HG03175 (cell line): ENCODE results near the gene NFKB2.

Source experiments
- ATAC-seq: cut with Tn5 transposase; IDR thresholded peaks from one replicate; pipeline ENCODE4 v1.9.1; 2021; ENCODE audit warnings: mild to moderate bottlenecking, moderate library complexity; ENCODE audit not compliant: unreplicated experiment

The NFKB2 gene

DNA sequence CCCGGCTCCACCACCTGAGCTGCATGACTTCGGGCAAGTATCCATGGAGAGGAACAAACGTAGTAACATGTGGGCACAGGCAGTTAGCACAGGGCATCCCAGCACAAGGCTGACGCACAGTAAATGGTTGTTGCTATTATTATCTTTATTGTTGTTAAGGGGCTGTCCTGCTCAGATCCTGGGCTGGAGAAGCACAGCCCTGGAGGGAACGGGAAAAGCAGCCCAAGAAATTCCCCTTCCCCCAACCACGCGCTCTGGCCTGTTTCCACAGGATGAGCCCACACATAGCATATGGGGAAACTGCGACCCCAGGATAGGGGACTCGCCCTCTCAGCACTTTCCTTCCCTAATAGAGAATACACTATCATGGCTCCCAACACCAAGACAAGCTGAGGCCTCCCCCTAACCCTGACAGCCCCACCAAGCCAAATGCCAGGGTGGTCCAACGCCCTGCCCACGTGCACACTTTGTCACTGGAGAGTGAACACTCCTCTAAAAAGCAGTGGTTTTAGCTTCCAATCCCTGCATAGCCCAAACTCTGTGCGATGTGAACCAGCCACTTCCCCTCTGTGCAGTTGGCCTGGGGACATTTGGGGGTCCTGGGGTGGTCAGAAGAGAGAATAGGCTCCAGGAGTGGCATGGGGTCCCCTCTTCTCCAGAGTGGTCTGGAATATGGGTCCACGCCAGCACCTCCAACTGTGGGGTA, 12.1 kb downstream of the NFKB2 start:
- ATAC-seq: no peak

GRCh38 chr10:102408131-102408727, 12.7 kb downstream of the NFKB2 start:
- ATAC-seq: no peak

DNA sequence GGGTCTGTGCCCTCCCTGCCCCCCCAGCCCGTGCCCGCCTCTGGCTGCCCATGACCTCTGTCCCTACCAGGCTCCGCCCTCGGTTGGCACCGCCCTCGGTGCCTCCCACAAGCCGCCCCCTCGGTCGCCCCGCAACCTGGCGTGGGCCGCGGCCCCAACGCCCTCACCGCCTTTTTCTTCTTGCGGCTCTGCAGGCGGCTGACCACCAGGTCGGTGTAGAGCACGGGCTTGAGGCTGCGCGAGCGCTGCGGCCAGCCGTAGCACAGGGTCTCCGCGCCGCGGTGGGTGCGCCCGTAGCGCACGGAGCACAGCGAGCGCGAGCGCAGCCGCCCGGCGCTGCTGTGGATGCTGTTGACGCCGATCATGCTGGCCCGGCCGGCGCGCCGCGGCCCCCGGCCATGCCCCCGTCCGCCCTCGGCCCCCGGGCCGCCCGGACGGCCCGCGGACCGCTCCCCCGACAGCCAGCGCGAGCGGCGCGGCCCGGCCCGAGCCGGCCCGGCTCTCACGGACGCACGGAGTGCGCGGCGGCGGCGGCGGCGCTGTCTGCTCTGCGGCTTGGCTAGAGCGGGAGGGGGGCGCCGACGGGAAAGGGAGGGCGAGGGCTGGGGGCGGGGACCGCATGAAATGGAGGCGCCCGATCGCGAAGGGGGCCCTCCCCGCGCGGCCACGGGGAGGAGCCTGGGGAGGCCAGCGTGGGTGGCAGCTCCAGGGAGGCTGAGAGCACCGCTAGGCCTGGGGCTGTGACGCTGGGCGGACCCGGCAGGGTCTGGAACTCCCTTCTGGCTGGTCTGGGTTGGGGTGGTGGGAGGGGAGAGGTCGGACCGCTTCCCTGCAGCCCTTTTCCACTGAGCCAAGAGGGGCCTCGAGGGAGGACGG, 13.5 kb downstream of the NFKB2 start:
- no peak for ATAC-seq

GRCh38 chr10:102409604-102410428, 14.3 kb downstream of the NFKB2 start:
- no peak for ATAC-seq

DNA sequence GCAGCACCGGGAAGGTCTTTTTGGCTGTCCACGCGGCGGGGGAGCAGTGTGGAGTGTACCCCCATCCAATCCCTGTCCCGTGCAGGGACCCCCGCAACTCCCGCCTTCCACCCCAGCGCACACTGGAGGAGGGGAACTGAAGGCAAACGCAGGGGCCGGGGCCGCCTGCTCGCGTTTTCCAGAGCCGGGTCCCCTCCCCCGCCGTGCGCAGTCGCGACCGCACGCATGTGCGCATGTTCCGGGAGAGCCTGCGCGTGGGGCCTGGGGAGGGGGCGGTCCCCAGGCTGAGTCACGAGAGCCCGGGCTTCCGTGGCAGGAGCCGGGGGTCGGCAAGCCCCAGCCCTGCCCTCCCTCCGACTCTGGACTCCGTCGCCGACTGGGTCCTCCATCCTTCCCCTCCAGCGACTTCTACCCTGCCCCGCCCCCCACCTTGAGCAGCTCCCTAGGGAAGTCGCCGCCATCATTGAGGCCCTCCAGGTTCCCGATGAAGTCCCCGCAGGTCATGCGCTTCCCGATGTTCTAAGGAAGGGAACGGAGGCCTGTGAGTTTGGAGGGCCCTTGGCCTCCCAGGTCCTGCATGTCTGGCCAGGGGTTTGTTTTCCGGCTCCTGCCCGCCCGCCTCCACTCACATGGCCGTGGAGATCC, 15.0 kb downstream of the NFKB2 start:
- ATAC-seq: no peak

DNA sequence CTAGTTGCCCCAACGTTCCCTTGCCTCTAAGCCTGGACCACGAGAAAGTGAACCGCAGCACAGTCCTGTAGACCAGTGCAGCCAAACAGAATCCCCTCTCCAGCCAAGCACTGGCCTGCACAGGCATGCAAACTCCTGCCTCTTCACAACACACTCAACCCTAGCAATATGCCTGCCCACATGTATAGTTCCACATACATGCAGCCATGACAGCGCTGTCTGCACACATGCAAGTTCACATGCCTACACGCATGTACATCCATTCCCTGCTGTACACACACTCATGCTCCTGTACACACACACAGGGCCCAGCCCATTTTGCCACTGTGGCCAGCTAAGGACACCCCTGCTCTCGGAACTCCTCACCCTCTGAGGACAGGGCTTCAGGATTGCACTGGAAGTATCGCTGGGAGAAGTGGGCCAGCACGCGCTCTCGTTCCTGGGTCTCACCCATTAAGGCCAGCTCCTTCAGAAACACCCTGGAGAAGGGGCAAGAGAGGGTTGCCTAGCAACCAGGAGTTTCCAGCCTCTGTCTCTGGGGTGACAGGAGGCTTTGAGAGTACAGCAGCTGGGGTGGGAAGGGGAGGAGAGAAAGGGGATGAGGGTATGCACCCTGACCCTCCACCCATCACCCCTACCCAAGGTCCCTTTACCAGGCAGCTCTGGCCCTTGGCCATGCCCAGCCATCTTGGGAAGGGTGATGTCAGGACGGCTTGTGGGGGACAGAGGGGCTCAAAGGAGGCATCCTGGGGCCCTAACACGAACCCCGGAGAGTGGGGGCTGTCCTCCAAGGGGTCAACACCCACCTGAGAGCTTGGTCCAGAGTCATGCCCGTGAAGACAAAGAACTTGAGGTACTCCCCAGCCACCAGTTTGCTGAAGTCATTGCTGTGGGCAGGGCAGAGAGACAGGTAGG, 16.1 kb downstream of the NFKB2 start:
- no peak for ATAC-seq

DNA sequence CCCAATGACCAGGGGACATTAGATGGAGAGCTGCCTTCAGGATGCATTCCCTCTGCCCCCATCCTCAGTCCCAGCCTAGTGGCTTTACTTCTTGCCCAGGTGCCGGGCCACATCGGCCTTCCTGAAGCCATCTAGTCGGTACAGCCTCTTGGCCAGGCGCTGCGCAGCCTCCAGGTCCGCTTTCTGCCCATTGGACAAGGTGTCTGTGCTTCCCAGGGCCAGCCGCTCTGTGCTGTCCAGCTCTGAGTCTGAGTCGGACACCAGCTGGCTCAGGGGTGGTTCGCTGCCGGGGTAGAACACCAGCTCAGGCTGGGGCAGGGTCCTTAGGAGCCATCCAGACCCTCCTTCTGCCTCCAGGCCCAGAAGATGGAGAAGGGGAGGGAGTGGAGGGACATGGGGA, 16.8 kb downstream of the NFKB2 start:
- no peak for ATAC-seq

- ATAC-seq: no peak
Observed at GRCh38 chr10:102413053-102413705, 17.7 kb downstream of the NFKB2 start.

DNA sequence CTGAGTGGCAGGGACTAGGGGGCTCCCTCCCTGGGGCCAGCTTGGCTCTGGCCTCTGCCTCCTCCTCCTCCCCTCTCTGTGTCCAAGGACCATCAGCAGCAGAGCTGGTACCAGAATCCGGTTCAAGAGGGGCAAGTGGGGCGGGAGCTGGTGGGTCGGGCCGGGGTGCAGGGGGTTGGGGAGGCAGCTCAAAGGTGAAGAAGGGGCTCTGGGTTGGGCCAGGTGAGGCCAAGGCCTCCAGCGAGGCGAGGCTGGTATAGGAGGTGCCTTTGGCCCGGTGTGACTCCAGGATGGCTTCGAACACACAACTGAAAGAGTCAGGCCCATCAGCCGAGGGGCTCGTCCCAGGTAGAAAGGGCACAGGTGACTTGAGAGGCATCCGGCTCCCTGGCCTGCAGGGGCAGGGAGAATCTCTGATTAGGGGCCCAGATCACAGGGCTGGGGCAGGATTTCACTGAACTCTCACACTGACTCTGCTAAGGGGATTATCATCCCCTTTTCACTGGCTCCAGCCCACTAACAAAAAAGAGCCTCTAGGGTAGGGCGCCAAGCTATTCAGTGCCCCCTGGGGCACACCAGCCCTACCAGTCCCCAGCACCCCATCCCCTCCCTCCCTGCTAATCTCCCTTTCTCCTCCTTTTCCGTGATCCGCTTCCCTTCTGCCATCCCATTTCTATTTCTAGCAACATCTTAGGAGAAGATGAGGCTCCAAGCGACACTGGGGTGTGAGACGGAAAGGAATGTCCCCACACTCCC, 18.5 kb downstream of the NFKB2 start:
- no peak for ATAC-seq

- no peak for ATAC-seq
Observed at GRCh38 chr10:102414749-102415148, 19.2 kb downstream of the NFKB2 start.

DNA sequence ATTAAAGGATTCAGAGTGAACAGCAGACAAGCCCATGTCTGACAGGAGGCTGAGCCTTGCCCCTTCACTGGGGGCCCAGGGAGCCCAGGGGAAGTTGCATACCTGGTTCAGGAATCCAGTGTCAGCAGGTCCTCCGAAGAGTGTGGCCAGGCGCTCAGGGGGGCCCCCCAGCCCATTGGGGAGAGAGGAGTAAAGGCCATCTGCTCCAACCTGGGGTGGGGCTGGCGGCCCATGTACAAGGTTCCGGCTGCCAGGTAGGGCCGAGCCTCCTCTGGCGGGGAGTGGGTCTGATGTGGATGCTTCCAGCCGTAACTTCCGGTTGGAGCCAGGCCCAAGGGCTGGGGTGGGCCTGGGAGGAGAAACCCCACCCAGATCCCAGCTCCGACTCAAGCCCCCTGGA, 20.8 kb downstream of the NFKB2 start:
- ATAC-seq: no peak

- no peak for ATAC-seq
Observed at GRCh38 chr10:102416695-102417094, 21.2 kb downstream of the NFKB2 start.

GRCh38 chr10:102418622-102419268, 23.2 kb downstream of the NFKB2 start, which contains the start of gene PSD:
TSS of gene PSD (minus strand) at chr10:102418785. CDS start at chr10:102417038, 1,747 bp downstream.
- ATAC-seq: no peak

GRCh38 chr10:102419269-102420180, 24.0 kb downstream of the NFKB2 start:
- ATAC-seq: no peak

DNA sequence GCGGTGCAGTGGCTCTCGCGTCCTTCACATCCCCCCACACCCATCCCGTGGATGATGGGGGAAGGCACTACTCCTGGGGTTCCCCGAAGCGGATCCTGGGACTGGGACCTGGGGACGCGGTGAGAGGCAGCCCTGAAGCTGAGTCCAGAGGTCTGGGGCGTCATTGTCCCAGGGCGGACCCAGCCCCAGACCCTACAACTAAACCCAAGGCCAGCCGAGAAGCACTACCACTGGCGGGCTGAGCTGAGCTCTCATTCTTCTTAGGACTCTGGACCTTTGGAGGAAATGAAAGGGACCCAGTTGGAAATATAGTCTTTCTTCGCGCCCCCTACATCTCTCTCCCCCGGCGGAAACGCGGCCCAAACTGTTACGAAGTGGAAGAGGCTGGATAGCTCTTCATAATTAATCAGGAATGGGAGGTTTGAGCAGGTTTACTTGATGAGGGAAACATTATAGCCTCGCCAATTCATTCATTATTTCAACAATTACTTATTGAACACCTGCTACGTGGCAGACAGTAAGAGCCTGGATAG, 24.7 kb downstream of the NFKB2 start:
- ATAC-seq: no peak
